GM18498 (cell line): ENCODE results near the gene TMEM156.
"Not testable (repeated sequence)": the region's sequence is repeated elsewhere in the genome, so short reads cannot be mapped to it uniquely, and the experiment has no call there.

Experiments
- ATAC-seq: cut with Tn5 transposase; IDR thresholded peaks from one replicate; pipeline ENCODE4 v1.9.1; 2021; ENCODE audit warnings: mild to moderate bottlenecking, moderate library complexity; ENCODE audit not compliant: unreplicated experiment

The TMEM156 gene

DNA sequence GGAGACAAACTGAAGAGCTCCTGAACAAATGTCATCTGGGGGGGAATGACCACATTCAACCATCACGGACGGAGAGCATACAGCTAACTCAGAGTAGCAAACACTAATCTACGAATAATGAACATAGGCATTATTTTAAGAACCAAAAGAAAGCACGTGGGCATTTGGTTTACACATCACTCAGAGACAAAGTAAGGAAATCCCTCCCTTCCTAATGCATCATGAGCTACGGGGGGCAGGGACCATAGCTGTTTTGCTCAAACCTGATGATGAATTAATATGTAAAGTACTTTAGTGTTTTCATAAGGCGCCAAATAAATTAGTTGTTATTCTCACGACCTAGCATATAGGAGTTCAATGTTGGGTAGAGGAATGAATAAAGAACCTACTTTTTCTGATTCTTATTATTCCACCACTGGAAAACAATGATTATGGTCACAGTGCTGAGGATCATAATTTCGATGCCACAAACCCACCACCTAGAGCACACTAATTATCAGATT, 11.7 kb upstream of the TMEM156 start:
- ATAC-seq = no peak

DNA sequence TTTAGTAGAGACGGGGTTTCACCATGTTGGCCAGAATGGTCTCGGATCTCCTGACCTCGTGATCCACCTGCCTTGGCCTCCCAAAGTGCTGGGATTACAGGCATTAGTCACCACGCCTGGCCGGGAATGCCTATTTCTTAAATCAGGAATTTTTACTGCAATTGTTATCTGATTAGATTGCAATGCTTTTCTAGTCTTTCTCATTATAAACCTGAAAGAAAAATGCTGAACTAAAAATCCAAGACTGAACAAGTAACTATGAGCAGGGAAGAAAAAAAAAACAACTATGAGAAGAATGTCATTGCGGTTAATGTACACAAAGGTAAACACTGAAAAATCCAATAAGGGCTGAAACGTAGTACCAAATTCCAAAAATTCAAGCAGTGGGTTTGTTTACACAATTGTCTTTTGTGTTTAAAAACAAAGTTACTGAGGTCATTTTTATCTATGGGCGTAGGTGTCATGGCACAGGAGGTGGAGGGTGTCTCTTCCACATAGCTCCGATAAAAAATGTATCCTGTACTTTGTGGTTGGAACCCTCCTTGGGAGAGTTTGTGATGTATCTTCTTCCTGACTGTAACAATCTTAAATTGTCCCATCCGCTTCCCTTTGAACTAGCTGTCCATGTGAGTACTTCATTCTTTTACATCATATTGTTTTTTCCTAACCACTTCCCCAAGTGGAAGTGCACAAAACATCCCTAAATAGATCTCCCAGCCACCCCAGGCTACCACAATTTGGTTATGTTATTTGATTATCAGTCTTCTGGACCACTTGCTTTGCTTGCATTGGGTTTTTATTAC, 11.1 kb upstream of the TMEM156 start:
- no peak for ATAC-seq

DNA sequence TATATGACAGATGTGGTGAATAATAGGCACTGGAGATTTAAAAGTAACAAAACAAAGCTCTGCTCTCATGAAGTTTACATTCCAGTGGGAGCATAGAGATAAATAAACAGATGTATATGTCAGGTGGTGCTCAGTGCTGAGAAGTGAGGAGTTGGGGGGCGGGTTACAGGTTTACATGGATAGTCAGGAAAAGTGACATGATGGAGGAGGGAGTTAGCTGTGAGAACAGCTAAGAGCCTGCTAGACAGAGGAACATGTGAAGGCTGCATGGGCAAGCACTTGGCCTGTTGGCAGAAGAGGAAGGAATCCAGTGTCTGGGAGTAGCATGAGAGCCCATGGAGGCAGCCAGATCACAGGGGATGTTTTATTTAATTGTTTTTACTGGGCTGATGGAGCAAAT, 10.2 kb upstream of the TMEM156 start:
- ATAC-seq = no peak

DNA sequence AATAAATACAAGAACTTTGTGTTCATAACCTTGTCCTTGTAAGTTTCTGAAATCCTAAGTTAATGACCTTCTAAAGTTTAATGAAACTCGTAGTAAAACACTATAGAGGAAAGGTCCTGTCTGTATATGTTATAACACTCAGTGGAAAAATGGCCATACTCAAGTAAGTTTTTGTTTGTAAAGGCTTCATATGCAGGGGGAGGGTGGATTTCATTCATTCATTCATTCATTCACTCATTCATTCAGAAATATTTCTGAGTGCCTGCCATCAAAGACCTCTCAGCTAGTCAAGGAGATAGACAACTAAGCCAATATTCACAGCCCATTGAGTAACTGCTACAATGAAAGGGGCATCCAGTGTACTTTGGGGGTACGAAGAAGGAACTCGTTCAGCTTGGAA, 6.9 kb upstream of the TMEM156 start:
- no peak for ATAC-seq

DNA sequence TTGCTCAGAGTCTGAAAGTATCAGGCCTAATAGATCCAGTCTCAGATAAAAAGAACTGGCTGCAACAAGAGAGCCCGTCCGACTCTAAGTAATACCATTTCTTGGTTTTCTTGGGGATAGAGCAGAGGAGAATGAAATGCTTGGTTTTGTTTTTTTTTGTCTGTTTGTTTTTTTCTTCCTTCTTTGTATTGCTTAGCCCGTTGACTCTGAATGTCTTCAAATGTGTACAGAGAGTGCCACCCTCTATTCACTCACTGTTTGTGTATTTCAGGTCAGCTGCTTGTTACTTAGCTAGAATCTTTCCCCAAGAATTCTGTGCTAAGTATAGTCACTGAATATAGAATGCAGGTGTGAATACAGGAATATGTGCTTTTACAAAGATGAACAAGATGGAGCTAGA, 5.7 kb upstream of the TMEM156 start:
- ATAC-seq = no peak

DNA sequence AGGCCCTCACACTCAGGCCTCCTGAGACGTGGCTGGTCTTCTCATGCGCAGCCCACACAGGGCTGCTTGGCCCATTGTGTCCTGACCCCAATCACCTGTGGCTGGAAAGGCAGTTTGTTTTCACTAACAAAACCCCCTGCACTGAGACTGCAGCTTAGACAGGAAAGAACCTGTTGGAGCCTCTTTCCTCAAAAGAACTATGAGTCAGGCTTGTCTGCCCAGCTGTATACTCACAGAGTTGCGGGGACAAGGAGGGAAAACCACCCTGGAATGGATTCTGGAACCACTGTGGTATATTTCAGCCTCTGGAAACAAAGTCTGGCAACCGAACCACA, 5.2 kb upstream of the TMEM156 start:
- no peak for ATAC-seq

DNA sequence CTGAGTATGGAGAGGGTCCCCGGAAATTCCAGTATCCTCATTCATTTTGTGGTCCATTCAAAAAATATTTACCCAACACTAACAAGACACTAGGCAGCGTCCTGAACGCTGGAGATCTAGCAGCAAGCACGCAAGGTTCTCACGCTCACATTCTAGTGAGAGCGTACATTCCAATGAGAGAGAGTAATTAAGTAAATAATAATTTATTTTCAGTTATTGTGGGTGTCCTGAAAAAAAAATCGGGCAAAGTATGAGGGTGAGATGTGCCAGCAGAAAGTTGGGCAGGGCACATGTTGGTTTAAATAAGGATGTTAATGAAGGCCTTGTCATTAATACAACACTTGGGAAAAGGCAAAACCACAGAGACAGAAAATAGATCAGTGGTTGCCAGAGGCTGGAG, 4.0 kb upstream of the TMEM156 start:
- no peak for ATAC-seq

DNA sequence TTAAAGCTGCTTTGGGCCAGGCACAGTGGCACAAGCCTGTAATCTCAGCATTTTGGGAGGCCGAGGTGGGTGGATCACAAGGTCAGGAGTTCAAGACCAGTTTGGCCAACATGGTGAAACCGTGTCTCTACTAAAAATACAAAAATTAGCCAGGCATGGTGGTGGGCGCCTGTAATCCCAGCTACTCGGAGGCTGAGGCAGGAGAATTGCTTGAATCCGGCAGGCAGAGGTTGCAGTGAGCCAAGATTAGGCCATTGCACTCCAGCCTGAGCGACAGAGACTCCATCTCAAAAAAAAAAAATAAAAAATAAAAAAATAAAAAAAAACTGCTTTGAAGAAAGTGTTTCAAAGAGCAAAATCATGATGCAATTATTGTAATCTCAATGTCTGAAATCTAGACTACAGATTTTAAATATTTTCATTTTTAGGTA, 604 bp downstream of the TMEM156 start:
- not testable (repeated sequence) for ATAC-seq

DNA sequence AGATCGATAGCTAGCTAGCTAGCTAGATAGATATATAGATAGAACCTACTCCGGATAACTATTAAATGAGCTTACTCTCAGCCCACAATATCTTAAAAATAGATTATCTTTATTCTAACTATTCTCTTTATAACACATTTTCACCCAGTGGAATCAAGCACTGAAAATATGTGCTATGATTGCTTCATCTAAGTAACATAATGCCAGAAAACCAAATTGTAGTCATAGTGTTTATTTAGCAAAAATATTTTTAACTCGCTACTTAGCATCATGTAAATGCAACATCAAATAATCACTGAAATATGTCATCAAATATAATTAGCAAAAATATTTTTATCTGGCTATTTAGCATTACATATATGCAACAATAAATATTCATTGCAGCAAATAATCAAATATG, 1.5 kb downstream of the TMEM156 start:
- no peak for ATAC-seq

DNA sequence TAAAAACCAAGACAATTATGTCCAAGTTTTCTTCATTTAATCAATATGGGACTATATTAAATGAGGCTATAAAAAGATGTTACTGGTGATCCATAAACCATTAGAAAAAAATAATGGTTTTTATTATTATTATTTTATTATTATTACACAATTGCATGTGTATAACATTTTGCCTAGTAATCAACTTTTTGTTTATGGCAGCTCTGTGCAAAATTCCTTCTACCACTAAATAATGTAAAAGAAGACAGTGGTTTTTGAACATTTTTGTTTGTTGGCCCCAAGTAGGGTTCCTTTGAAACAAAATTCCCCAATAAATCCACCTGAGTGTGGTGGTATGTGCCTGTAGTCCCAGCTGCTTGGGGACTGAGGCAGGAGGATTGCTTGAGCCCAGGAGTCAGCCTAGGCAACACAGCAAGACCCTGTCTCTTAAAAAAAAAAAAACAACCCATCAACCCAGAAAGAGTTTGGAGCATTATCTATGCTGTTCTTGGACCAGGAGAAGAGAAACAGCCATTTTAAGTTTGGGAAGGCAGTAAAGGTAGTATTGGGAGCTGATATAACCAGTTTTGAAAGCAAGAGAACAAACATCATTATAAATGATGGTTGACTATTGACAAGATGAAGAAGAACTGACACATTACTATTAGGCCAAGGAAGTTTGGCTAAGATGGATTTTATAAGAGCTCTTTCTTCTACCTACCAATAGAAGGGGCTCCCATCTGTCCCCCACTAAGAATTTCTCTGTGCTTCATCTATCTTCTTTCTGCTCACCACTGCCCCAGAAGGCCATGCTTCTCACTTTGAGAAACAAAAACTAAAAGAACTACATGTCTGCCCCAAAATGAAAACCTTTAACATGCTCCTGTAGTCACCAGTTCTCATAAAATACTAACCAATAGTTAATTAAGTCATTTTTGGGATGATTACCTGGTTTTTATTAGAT, 2.2 kb downstream of the TMEM156 start:
- peak; percentile 43 for ATAC-seq

DNA sequence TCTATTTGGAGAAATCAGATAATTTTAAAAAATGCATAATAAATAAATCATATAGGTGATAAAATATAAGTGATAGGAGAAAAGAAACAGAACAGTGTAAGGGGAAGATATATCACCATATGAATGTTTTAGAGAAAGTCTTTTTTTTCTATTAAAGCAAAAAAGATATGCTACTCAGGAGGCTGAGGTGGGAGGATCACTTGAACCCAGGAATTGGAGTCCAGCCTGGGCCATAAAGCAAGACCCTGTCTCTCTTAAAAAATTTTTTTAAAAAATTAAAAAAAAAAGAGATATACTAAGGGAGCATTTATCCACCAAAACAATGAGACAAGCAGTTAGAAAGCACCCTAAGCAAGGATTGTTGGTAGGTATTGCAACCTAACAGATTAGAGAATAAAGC, 6.1 kb downstream of the TMEM156 start:
- ATAC-seq = no peak

DNA sequence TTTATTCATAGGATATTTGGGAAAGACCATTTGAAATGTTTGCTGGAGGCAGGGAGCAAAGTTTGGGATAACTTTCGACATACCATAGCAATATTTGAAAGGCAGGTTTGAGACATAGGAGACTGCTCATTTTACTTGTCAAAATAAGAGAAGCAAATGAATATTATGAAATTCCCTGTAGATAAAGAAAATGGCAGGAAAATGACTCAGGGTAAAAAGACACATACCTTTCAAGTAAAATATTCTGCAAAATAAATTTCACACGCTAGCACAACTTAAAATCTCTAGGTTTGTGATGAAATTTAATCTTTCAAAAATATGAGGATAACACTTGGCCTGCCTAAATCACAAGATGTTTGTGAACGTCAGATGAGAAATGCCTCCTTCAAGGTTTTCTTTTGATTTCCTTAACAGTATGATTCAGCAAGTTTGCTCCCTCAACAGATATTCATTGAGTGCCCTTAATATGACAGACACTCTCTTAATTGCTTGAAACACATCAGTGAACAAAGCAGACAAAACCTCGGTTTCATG, 6.6 kb downstream of the TMEM156 start:
- ATAC-seq = no peak

DNA sequence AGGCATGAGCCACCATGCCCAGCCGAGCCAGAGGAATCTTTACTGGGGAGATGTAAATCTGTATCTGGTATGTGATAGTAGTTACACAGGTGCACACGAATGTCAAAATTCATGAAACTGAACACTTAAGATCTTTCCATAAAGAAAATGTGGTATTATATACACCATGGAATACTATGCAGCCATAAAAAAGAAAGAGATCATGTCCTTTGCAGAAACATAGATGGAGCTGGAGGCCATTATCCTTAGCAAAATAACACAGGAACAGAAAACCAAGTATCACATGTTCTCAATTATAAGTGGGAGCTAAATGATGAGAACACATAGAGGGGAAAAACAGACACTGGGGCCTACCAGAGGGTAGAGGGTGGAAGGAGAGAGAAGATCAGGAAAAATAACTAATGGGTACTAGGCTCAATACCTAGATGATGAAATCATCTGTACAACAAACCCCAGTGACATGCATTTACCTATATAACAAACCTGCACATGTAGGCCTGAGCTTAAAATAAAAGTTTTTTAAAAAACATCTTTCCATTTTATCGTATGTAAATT, 7.8 kb downstream of the TMEM156 start:
- no peak for ATAC-seq

DNA sequence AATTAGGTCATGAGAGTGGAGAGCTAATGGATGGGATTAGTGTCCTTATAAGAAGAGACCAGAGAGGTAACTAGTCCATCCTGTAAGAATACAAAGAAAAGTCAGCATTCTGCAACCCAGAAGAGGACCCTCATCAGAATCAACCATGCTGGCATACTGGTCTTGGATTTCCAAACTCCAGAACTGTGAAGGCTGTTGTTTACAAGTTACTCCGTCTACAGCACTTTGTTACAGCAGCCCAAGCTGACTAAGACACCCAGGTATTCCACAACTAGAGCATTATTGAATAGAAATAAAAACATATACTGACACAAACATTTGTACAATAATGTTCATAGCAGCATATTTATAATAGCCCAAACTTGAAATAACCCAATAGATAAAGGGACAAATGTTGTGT, 9.2 kb downstream of the TMEM156 start:
- ATAC-seq = no peak

DNA sequence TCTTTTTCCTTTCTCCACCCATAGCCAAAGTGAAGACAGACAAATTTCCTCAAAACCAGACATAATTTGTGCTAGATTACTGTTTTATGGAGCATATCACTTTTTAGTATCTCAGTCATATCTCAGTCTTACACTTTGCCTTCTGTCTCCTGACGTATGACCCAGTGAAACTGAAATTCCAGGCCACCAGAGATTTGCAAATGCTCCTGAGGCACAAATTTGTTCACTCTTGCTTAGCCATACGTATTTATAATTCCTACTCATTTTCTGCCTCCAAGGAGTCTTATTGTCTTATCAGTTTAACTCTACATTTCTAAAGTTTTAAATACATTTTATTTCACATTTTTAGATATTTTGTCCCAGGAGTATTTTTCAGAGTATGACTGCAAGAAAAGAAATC, 10.0 kb downstream of the TMEM156 start:
- no peak for ATAC-seq

DNA sequence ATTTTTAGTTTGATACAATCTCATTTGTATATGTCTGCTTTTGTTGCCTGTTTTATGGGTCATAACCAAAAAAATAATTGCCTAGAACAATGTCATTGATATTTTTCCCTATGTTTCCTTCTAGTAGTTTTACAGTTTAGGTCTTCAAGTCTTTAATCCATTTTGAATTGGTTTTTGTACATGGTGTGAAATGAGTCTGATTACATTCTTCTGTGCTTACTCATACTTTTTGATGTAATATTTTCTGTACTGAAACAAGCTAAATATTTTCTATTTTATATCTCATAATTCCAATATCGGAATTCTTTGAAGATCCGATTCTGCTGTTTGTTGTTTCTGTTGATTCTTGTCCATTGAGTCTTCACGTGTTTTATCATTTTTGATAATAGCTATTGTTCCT, 10.6 kb downstream of the TMEM156 start:
- no peak for ATAC-seq

DNA sequence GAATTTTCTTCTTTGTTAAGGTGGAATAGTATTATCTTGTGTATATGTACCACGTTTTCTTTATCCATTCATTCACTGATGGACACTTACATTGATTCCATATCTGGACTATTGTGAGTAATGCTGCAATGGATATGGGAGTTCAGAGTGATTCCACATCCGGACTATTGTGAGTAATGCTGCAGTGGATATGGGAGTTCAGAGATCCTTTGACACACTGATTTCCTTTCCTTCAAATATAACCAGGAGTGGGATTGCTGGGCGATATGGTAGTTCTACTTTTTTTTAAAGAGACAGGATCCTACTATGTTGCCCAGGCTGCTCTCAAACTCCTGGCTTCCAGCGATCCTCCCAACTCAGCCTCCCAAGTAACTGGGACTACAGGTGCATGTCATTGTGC, 12.1 kb downstream of the TMEM156 start:
- no peak for ATAC-seq

DNA sequence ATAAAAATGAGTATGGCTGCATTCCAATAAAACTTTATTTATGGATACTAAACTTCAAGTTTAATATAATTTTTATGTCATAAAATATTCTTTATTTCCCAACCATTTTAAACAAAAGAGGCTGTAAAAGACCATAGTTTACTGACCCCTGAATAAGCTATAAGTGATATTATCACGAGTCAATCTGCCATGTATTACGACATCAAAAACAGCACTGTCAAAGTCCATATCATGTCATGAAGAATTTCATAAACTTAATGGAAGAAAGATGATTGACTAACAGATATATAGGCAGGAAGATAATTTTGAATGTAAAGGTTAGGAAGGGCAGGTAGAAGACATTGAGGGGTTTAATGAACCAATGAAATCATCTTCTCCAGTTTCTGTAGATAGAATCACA, 18.2 kb downstream of the TMEM156 start:
- no peak for ATAC-seq

DNA sequence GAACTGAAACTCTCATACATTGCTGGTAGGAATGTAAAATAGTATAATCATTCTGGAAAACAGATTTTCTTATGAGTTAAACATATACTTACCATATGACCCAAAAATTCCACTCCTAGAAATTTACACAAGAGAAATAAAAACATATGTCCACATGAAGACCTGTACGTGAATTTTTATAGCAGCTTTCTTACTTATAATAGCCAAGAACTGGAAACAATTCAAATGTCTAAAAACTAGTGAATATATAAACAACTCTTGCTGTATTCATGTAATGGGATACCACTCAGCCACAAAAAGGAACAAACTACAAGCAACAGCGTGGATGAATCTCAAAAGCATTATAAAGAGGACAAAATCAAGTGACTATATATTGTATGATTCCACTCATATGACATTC, 27.5 kb downstream of the TMEM156 start:
- no peak for ATAC-seq

DNA sequence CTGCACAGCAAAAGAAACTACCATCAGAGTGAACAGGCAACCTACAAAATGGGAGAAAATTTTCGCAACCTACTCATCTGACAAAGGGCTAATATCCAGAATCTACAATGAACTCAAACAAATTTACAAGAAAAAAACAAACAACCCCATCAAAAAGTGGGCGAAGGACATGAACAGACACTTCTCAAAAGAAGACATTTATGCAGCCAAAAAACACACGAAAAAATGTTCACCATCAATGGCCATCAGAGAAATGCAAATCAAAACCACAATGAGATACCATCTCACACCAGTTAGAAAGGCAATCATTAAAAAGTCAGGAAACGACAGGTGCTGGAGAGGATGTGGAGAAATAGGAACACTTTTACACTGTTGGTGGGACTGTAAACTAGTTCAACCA, 30.2 kb downstream of the TMEM156 start:
- ATAC-seq = not testable (repeated sequence)

DNA sequence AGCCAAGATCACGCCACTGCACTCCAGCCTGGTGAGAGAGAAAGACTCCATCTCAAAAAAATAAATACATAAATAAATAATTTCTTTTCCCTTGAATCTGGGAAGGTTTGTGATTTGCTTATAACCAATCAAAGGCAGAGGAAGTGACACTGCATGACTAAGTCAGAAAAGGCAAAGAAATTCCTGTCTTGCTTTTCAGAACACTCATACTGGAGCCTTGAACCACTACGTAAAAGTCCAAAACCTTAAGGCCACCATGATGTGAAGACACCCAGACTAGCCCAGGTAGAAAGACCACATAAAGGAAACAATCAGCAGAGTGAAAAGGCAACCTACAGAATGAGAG, 36.6 kb downstream of the TMEM156 start:
- no peak for ATAC-seq

DNA sequence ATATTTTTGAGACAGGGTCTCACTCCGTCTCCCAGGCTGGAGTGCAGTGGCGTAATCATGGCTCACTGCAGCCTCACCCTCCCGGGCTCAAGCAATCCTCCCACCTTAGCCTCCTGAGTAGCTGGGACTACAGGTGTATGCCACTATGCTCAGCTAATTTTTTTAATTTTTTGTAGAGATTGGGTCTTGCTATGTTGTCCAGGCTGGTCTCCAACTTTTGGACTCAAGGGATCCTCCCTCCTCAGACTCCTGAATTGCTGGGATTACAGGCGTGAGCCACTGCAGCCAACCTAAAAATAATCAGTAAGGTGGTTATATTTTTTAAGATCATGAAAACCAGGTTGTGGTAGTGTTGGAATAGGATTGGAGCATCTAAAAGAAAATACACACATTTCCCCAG, 38.1 kb downstream of the TMEM156 start:
- ATAC-seq = no peak
